Measurements from ENCODE around the gene BACH2. TPM values are rescaled to one million over a fixed set of nuclear protein-coding genes. Genes with fewer than 3 reads are reported as not detected.
"Not testable (repeated sequence)": the region's sequence is repeated elsewhere in the genome, so short reads cannot be mapped to it uniquely, and the experiment has no call there.

BACH2 gene
- total RNA-seq, 1 experiment from 2014 or later: not detected

DNA sequence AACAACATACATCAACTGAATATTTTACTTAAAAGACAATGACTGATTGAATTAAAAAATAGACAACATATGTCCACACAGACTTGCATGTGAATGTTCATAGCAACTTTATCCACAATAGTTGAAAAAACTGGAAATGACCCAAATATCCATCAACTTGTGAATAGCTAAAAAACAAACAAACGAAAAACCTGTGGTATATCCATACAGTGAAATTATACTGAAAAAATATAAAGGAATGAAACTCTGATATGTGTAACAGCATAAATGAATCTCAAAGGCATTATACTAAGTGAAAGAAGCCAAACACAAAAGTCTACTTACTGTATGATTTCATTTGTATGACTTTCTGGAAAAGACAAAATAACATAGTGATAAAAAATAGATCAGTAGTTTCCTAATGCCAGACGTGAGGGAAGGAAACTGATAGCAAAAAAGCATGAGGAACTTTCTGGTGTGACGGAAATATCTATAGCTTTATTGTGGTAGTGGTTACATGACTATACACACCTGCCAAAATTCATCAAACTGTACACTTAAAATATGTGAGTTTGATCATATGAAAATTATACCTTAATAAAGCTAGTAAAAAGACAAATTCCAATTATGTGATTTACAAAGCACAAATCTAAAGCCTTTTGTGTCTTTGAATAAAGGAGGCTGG lies 123.2 kb downstream of the BACH2 start:
- no peak for DNase-seq
- Histone ChIP-seq H3K27me3 (peaks cover 2% of the 10 kb centered on the region; the same call in 1 of the 2 replicates), H3K9me3 (no peaks in the 10 kb centered on the region), H3K4me3 (no peak overlapping the region), H3K36me3 (no peaks in the 10 kb centered on the region)

GRCh38 chr6:90170601-90171000 lies 126.0 kb downstream of the BACH2 start:
- H3K27me3 ChIP-seq: peaks cover 2% of the 10 kb centered on the region; the same call in 1 of the 2 replicates
- no peaks in the 10 kb centered on the region for H3K9me3 ChIP-seq
- DNase-seq: no peak
- H3K4me3 ChIP-seq: no peak overlapping the region
- no peaks in the 10 kb centered on the region for H3K36me3 ChIP-seq

GRCh38 chr6:90169374-90169773 lies 127.3 kb downstream of the BACH2 start:
- no peaks in the 10 kb centered on the region for H3K27me3 ChIP-seq
- no peak for DNase-seq
- H3K4me3 ChIP-seq: no peak overlapping the region
- no peaks in the 10 kb centered on the region for H3K36me3 ChIP-seq
- no peaks in the 10 kb centered on the region for H3K9me3 ChIP-seq

GRCh38 chr6:90168693-90169131 lies 127.9 kb downstream of the BACH2 start:
- DNase-seq: no peak
- H3K27me3 ChIP-seq: no peaks in the 10 kb centered on the region
- no peak overlapping the region for H3K4me3 ChIP-seq
- no peaks in the 10 kb centered on the region for H3K36me3 ChIP-seq
- no peaks in the 10 kb centered on the region for H3K9me3 ChIP-seq

DNA sequence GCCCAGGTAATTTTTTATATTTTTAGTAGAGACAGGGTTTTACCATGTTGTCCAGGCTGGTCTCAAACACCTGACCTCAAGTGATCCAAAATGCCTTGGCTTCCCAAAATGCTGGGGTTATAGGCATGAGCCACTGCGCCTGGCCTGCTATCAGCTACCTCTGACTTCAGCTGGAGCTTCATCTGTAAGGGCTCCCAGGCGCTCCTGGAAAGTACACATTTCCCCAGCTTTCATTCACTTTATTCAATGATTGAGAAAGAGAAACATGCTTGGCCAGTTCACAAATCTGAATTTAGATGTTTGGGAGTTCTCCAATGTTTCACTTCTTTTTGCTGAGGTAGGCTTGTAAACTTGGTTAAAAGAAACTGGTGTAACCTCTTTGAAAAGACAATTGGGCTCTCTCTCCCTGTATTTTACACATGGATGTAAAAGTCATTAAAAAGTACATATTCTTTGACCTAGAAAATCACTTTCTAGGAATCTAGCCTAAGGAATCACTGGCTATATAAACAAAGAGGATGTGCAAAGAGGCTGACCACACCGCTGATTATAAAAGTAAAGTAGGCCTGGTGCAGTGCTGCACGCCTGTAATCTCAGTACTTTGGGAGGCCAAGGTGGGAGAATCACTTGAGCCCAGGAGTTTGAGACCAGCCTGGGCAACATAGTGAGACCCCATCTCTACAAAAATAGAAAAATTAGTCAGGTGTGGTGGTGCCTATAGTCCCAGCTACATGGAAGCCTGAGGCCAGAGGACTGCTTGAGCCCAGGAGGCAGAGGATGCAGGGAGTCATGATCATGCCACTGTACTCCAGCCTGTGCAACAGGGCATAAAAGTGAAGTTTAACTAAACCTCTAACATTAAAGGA lies 128.9 kb downstream of the BACH2 start:
- no peaks in the 10 kb centered on the region for H3K9me3 ChIP-seq
- no peaks in the 10 kb centered on the region for H3K27me3 ChIP-seq
- no peaks in the 10 kb centered on the region for H3K36me3 ChIP-seq
- DNase-seq: no peak
- no peak overlapping the region for H3K4me3 ChIP-seq

DNA sequence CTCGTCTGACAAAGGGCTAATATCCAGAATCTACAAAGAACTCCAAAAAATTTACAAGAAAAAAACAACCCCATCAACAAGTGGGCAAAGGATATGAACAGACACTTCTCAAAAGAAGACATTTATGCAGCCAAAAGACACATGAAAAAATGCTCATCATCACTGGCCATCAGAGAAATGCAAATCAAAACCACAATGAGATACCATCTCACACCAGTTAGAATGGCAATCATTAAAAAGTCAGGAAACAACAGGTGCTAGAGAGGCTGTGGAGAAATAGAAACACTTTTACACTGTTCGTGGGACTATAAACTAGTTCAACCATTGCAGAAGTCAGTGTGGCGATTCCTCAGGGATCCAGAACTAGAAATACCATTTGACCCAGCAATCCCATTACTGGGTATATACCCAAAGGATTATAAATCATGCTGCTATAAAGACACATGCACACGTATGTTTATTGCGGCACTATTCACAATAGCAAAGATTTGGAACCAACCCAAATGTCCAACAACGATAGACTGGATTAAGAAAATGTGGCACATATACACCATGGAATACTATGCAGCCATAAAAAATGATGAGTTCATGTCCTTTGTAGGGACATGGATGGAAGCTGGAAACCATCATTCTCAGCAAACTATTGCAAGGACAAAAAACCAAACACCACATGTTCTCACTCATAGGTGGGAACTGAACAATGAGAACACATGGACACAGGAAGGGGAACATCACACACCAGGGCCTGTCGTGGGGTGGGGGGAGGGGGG lies 130.3 kb downstream of the BACH2 start:
- H3K36me3 ChIP-seq, H3K27me3 ChIP-seq, DNase-seq, H3K9me3 ChIP-seq, H3K4me3 ChIP-seq: not testable (repeated sequence)

DNA sequence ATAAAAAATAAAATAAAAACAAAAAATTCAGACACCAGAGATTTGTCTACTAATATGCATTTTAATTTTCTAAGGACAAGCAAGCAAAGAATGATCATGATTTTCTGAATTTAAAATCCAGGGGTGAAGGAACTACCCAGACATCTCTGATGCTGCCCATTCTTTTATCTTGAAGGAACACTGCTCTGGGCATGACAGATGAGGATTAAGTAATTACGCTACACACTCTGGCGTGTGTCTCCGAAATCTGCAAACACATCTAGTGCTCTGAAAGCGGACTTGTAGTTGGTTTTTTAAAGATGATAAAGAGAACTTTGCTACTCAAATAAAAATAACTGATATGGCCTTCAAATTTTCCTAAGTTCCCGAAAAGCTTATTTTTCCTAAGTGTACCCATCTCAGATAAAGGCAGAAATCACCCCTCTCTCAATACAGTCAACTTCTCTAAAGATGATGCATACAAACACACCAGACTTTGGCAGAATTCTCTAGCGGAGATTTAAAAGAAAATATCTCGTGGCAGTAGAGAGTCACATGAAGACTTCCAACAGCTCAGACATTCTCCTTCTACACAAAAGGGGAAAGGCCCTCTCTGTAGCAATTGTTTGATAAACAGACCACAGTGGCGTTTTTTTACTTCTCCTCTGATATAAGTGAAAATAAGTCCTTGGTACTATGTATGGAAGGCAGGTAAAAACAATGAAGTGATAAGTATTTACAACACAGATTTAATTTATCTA lies 133.8 kb downstream of the BACH2 start:
- no peaks in the 10 kb centered on the region for H3K36me3 ChIP-seq
- no peak overlapping the region for H3K4me3 ChIP-seq
- no peaks in the 10 kb centered on the region for H3K9me3 ChIP-seq
- no peaks in the 10 kb centered on the region for H3K27me3 ChIP-seq
- no peak for DNase-seq

DNA sequence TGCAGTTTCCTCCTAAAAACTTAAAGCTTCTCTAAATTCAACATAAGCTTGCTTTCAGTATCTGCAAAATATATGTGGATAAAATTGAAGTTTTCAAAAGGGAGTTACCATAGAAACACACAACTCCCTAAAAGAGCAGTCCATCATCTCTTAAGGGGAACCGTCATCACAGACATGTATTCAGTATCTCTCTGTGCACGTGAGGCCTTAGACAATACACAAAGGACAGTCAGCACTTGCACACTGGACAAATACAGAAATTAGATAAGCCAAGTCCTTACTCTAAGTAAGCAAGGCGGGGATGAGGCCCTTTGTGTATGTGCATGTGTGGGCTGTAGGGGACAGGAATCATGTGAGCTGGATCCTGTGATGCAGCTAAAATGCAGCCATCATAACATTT lies 136.6 kb downstream of the BACH2 start:
- H3K27me3 ChIP-seq: no peaks in the 10 kb centered on the region
- no peak overlapping the region for H3K4me3 ChIP-seq
- no peaks in the 10 kb centered on the region for H3K9me3 ChIP-seq
- DNase-seq: no peak
- no peaks in the 10 kb centered on the region for H3K36me3 ChIP-seq

DNA sequence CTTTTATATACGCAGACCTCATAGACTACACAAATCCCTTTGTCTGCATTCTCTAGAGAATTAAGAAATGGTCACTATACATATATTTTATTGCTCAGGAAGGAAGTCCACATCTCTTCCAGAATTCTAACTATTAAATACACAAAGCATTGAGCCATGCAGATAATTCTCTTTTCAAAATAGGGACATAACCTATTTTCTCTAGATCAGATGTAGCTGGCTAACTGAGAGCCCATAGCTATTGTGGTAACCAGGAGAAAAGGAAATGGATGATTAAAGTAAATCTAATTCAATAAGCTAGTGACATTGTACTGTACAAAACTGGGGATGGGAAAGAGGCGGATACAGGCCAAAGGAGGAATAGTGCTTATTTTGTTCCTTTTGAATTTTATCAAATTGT lies 137.2 kb downstream of the BACH2 start:
- Histone ChIP-seq H3K9me3 (no peaks in the 10 kb centered on the region), H3K27me3 (0 out of 2 replicates have a peak, but pooled peaks cover 3% of the 10 kb centered on the region), H3K4me3 (no peak overlapping the region), H3K36me3 (no peaks in the 10 kb centered on the region)
- DNase-seq: no peak

- H3K4me3 ChIP-seq: no peak overlapping the region
- H3K36me3 ChIP-seq: no peaks in the 10 kb centered on the region
- no peaks in the 10 kb centered on the region for H3K9me3 ChIP-seq
- H3K27me3 ChIP-seq: 0 out of 2 replicates have a peak, but pooled peaks cover 3% of the 10 kb centered on the region
- DNase-seq: no peak
These were observed 137.7 kb downstream of the BACH2 start for GRCh38 chr6:90158936-90159335.

- Histone ChIP-seq H3K9me3 (no peaks in the 10 kb centered on the region), H3K4me3 (no peak overlapping the region), H3K36me3 (no peaks in the 10 kb centered on the region), H3K27me3 (peaks cover 3% of the 10 kb centered on the region; the same call in 1 of the 2 replicates)
- no peak for DNase-seq
These were observed 139.2 kb downstream of the BACH2 start for GRCh38 chr6:90157441-90157840.

DNA sequence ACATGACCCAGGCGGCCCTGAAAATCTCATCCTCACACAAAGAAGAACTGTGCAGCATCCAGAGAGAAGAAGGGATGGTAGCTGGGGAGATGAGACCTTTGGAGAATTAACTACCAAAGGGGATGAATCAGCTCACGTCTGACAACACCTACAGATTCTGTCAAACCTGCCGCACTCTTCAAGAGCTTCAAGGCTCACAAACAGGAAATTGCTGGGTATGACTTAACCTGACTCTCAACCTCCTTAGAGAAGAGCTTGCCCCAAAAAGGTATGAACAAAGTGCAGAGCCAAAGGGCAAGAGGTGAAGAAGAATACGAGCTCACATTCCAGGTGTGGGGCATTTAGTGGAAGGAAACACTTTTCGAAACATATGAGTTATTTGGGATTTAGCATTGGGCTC lies 139.8 kb downstream of the BACH2 start:
- H3K27me3 ChIP-seq: peaks cover 5% of the 10 kb centered on the region
- H3K9me3 ChIP-seq: no peaks in the 10 kb centered on the region
- no peak overlapping the region for H3K4me3 ChIP-seq
- DNase-seq: no peak
- H3K36me3 ChIP-seq: no peaks in the 10 kb centered on the region

DNA sequence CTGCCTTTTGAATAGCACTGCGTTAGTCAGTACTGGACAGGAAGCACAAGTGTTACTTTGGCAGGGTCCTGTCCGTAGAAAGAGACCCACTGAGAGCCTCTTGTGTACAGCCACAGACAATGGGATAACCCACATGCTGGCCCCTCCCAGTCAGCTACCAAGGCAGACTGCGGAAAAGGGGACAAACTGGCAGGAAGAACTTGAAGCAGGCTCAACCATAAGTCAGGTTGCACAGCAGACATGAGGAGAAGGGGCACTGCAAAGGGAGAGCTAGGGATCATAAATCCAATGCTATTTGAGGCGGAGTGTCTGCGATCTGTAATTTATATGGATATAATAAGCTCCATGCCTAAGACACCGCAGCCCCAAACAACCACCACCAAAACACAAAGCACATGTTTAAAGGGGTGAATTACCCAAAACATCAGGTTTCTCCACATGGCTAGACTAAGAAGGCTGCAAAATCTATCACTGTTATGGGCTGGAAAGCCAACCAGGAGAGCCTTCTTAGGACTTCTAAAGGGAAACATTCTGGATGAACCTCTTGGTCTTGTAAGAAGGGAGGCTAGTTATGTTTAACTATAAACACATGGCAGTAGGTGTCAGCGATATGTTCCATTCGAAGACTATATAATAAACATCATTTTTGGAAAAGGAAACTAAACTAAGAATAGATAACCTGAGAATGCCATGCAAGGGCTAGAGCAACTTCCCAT lies 141.7 kb downstream of the BACH2 start:
- H3K9me3 ChIP-seq: no peaks in the 10 kb centered on the region
- H3K4me3 ChIP-seq: no peak overlapping the region
- no peak for DNase-seq
- H3K36me3 ChIP-seq: no peaks in the 10 kb centered on the region
- peaks cover 11% of the 10 kb centered on the region for H3K27me3 ChIP-seq

- H3K4me3 ChIP-seq: no peak overlapping the region
- DNase-seq: no peak
- H3K27me3 ChIP-seq: peaks cover 16% of the 10 kb centered on the region
- no peaks in the 10 kb centered on the region for H3K9me3 ChIP-seq
- H3K36me3 ChIP-seq: no peaks in the 10 kb centered on the region
These were observed 144.8 kb downstream of the BACH2 start for GRCh38 chr6:90151576-90152422.

DNA sequence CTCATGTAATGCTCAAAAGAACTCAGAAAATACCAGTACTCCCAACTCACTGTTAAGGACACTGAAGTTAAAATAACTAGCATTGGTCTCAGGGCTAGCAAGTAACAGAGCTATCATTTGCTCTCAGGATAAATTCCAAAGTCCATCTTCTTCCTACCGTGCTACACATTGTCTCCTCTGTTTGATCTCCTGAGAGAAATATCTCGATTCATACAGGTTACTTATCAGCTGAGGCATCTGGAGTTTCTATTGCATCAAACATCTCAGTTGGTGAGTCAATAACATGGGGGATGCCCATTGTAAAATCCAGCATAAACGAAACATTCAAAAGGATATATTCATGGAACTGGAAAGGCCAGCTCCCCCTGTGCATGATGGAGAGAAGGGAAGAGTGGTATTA lies 147.4 kb downstream of the BACH2 start:
- Histone ChIP-seq H3K4me3 (no peak overlapping the region), H3K36me3 (no peaks in the 10 kb centered on the region), H3K9me3 (no peaks in the 10 kb centered on the region), H3K27me3 (peaks cover 18% of the 10 kb centered on the region)
- DNase-seq: no peak

Data from MG63 (cell line).